Activated CD4-positive, alpha-beta memory T cell treated with anti-CD3 and anti-CD28 coated beads, Interleukin-2, amount 10 ng/mL, durations not matched to agents 7 days and 5 days (primary cell): Measurements from ENCODE around the gene NFIX. TPM values are rescaled to one million over a fixed set of nuclear protein-coding genes. Genes with fewer than 3 reads are reported as not detected.

Experiments
- CTCF ChIA-PET: fragments of 350-600 bp; sonication (Branson Sonifier 250); formaldehyde crosslinking; loops from one replicate; lab custom pipeline; 2021; ENCODE audit warnings: antibody characterized with exemption, inconsistent platforms; lab: Charles Lee
- POLR2A ChIA-PET: fragments of 350-600 bp; sonication (Branson Sonifier 250); formaldehyde crosslinking; loops from one replicate; lab custom pipeline; 2021; ENCODE audit warnings: antibody characterized with exemption; lab: Charles Lee
- DNase-seq: peaks from one replicate; pipeline ENCODE4 v3.0.0-alpha.2; 2020
- H3K27ac Mint-ChIP-seq: one replicate; pipeline ENCODE4 v1.8.0; 2021; ENCODE audit warnings: mild to moderate bottlenecking, mixed read lengths
- H3K27me3 Mint-ChIP-seq: one replicate; pipeline ENCODE4 v1.8.0; 2021; ENCODE audit warnings: mixed read lengths
- H3K36me3 Mint-ChIP-seq: one replicate; pipeline ENCODE4 v1.8.0; 2021; ENCODE audit warnings: low read depth, mixed read lengths
- H3K4me1 Mint-ChIP-seq: one replicate; pipeline ENCODE4 v1.8.0; 2021; ENCODE audit warnings: mixed read lengths
- H3K4me3 Mint-ChIP-seq: one replicate; pipeline ENCODE4 v1.8.0; 2021; ENCODE audit warnings: mild to moderate bottlenecking, mixed read lengths
- H3K9me3 Mint-ChIP-seq: one replicate; pipeline ENCODE4 v1.8.0; 2021; ENCODE audit warnings: mixed read lengths
- total RNA-seq, 2 experiments: library from RNA; stranded (reverse); gene quantifications; one replicate each; pipeline ENCODE4 v1.2.3, GENCODE V29; 2021

Gene NFIX
- total RNA-seq, 2 experiments from 2014 or later, result 0.05 TPM; not detected in 1

DNA sequence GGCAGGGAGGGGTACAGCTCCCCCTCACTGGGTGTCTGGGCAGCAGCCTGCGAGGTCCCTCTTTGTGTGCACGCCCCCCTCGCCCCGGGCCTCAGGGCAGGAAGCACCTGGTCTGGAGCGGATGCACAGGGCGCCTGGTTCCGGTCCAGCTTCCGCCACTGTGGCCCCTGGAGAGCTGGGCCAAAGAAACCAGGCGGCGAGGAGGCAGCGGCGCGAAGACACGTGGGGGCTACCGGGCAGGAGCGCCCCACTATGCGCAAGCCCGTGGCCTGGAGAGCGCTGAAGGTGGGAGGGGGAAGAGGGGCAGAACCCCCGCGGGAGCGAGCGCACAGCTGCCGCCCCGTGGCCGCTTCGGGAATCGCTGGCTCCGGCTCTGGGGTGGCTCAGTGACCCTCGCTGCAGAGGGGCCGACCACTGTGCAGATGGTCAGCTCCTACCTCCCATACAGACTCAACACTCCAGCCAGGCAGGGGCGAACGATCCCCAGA is 109.1 kb downstream of the NFIX start:
- peak; percentile 70 for DNase-seq
- H3K27me3 Mint-ChIP-seq, result no peaks in the 10 kb centered on the region
- ChIA-PET POLR2A (interaction anchor here (1.2 to 3.9 kb wide), 8 partner anchors 9 to 311 kb away, joined by 4 to 46 read pairs (median 8); partner anchors contain the start of genes IER2, NACC1, STX10 and TRMT1), CTCF (interaction anchor here (0.7 to 3.1 kb wide), 17 partner anchors 8 to 219 kb away, joined by 3 to 16 read pairs (median 5); partner anchors contain the start of genes IER2, NACC1 and STX10)
- peaks cover 45% of the 10 kb centered on the region for H3K4me1 Mint-ChIP-seq
- peak overlapping the region; percentile 90 for H3K4me3 Mint-ChIP-seq
- H3K27ac Mint-ChIP-seq, result peak overlapping the region; percentile 89
- peaks cover 13% of the 10 kb centered on the region for H3K36me3 Mint-ChIP-seq
- peaks cover 4% of the 10 kb centered on the region for H3K9me3 Mint-ChIP-seq

GRCh38 chr19:13104848-13105711 is 109.8 kb downstream of the NFIX start:
- POLR2A ChIA-PET, result interaction anchor here (0.8 to 3.9 kb wide), 9 partner anchors 8 to 312 kb away, joined by 3 to 46 read pairs (median 6); partner anchors contain the start of genes IER2, NACC1, STX10 and TRMT1
- peak overlapping the region; percentile 89 for H3K27ac Mint-ChIP-seq
- CTCF ChIA-PET, result interaction anchor here (0.8 to 3.1 kb wide), 15 partner anchors 9 to 140 kb away, joined by 3 to 16 read pairs (median 5); partner anchors contain the start of genes IER2, NACC1 and STX10

GRCh38 chr19:13109361-13110098 is 114.3 kb downstream of the NFIX start:
- DNase-seq, result no peak
- Mint-ChIP-seq H3K27ac (no peak overlapping the region), H3K27me3 (no peaks in the 10 kb centered on the region), H3K4me1 (peaks cover 10% of the 10 kb centered on the region), H3K4me3 (no peak overlapping the region), H3K36me3 (peaks cover 8% of the 10 kb centered on the region), H3K9me3 (no peaks in the 10 kb centered on the region)
- CTCF ChIA-PET, result interaction anchor here (1.5 kb wide), 1 partner anchor 132 kb away, joined by 6 read pairs; no protein-coding TSS in a partner anchor
- POLR2A ChIA-PET, result no interaction called here

More at GRCh38 chr19:13104848-13105711, 109.8 kb downstream of the NFIX start:
- peaks cover 9% of the 10 kb centered on the region for H3K36me3 Mint-ChIP-seq
- DNase-seq, result peak; percentile 57
- peak overlapping the region; percentile 90 for H3K4me3 Mint-ChIP-seq
- peaks cover 3% of the 10 kb centered on the region for H3K9me3 Mint-ChIP-seq
- no peaks in the 10 kb centered on the region for H3K27me3 Mint-ChIP-seq
- peaks cover 38% of the 10 kb centered on the region for H3K4me1 Mint-ChIP-seq

GRCh38 chr19:13110099-13110610 is 114.9 kb downstream of the NFIX start:
- CTCF ChIA-PET, result no interaction called here
- POLR2A ChIA-PET, result no interaction called here
- Mint-ChIP-seq H3K9me3 (no peaks in the 10 kb centered on the region), H3K4me3 (no peak overlapping the region), H3K27ac (no peak overlapping the region), H3K36me3 (peaks cover 6% of the 10 kb centered on the region), H3K4me1 (peaks cover 8% of the 10 kb centered on the region), H3K27me3 (no peaks in the 10 kb centered on the region)
- DNase-seq, result no peak

- Mint-ChIP-seq H3K9me3 (no peaks in the 10 kb centered on the region), H3K4me3 (no peak overlapping the region), H3K27ac (no peak overlapping the region), H3K4me1 (peaks cover 16% of the 10 kb centered on the region), H3K36me3 (peaks cover 4% of the 10 kb centered on the region), H3K27me3 (no peaks in the 10 kb centered on the region)
- CTCF ChIA-PET, result no interaction called here
- DNase-seq, result no peak
- POLR2A ChIA-PET, result interaction anchor here (1.0 to 1.2 kb wide), 2 partner anchors 8 to 40 kb away, joined by 3 to 6 read pairs; no protein-coding TSS in a partner anchor
Measured at GRCh38 chr19:13112555-13112954, 117.3 kb downstream of the NFIX start.

GRCh38 chr19:13115936-13116281 is 120.6 kb downstream of the NFIX start:
- POLR2A ChIA-PET, result interaction anchor here (0.6 to 6.6 kb wide), 7 partner anchors 10 to 182 kb away, joined by 3 to 79 read pairs (median 12); partner anchors contain the start of genes FARSA, IER2 and STX10
- CTCF ChIA-PET, result interaction anchor here (1.2 kb wide), 1 partner anchor 11 kb away, joined by 4 read pairs; no protein-coding TSS in a partner anchor
- peaks cover 33% of the 10 kb centered on the region for H3K4me1 Mint-ChIP-seq
- H3K36me3 Mint-ChIP-seq, result peaks cover 6% of the 10 kb centered on the region
- H3K27me3 Mint-ChIP-seq, result no peaks in the 10 kb centered on the region
- no peaks in the 10 kb centered on the region for H3K9me3 Mint-ChIP-seq
- H3K27ac Mint-ChIP-seq, result peak overlapping the region; percentile 94
- DNase-seq, result no peak
- peak overlapping the region; percentile 96 for H3K4me3 Mint-ChIP-seq

GRCh38 chr19:13116282-13117175 is 121.3 kb downstream of the NFIX start, which contains the start of gene TRMT1:
TSS of gene TRMT1 (minus strand) at chr19:13116740. CDS start at chr19:13116399, 341 bp downstream.
- H3K27me3 Mint-ChIP-seq, result no peaks in the 10 kb centered on the region
- peaks cover 39% of the 10 kb centered on the region for H3K4me1 Mint-ChIP-seq
- peak; percentile 93 for DNase-seq
- peak within 1 kb of the TSS; percentile 96 for H3K4me3 Mint-ChIP-seq
- H3K36me3 Mint-ChIP-seq, result peaks cover 6% of the 10 kb centered on the region
- ChIA-PET POLR2A (interaction anchor here (0.6 to 6.6 kb wide), 10 partner anchors 11 to 183 kb away, joined by 3 to 79 read pairs (median 15); partner anchors contain the start of gene FARSA), CTCF (interaction anchor here (0.8 to 2.4 kb wide), 6 partner anchors 12 to 146 kb away, joined by 3 to 12 read pairs (median 6); no protein-coding TSS in a partner anchor)
- H3K9me3 Mint-ChIP-seq, result no peaks in the 10 kb centered on the region
- peak within 1 kb of the TSS; percentile 94 for H3K27ac Mint-ChIP-seq

GRCh38 chr19:13117176-13117771 is 122.0 kb downstream of the NFIX start:
- no peaks in the 10 kb centered on the region for H3K27me3 Mint-ChIP-seq
- CTCF ChIA-PET, result interaction anchor here (0.6 to 2.4 kb wide), 10 partner anchors 13 to 794 kb away, joined by 3 to 12 read pairs (median 4); partner anchors contain the start of genes IER2 and STX10
- peak overlapping the region; percentile 96 for H3K4me3 Mint-ChIP-seq
- POLR2A ChIA-PET, result interaction anchor here (0.8 to 6.6 kb wide), 15 partner anchors 11 to 179 kb away, joined by 3 to 79 read pairs (median 9); partner anchors contain the start of genes CALR, IER2 and STX10
- H3K9me3 Mint-ChIP-seq, result no peaks in the 10 kb centered on the region
- peak overlapping the region; percentile 94 for H3K27ac Mint-ChIP-seq
- H3K36me3 Mint-ChIP-seq, result peaks cover 12% of the 10 kb centered on the region
- DNase-seq, result no peak
- peaks cover 46% of the 10 kb centered on the region for H3K4me1 Mint-ChIP-seq

DNA sequence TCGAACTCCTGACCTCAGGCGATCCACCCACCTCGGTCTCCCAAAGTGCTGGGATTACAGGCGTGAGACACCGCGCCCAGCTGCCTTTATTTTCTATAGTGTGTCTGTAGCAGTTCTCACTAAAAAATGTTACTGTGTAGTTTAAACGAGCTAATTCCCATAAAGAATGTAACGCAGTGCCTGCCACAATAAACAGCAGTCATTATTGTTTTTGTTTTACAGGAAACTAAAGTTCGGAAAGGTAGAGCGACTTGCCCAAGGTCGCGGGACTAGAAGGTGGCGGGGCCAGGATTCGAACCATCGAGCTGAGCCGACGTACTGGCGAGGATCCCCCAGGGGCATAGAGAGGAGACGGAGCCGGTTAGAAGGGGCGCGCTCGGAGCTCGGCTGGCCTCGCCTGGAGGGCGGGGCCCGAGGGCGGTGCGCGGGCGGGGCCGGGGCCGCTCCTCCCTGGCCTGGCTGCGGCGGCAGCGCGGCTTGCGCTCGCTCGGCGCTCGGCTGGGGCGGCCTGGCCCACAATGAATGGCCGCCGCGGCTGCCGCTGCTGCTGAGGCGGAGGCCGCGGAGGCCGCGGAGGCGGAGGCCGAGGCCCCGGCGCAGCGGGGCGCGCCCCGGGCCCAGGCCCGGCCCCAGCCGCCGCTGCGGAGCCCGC is 122.6 kb downstream of the NFIX start, which contains the start of gene NACC1:
TSS of gene NACC1 (plus strand) at position 493 of the 652 bp plus-strand sequence. CDS start 16,944 bp downstream, outside the sequence.
- Mint-ChIP-seq H3K4me1 (peaks cover 52% of the 10 kb centered on the region), H3K27me3 (no peaks in the 10 kb centered on the region), H3K27ac (peak within 1 kb of the TSS; percentile 94), H3K36me3 (peaks cover 9% of the 10 kb centered on the region), H3K9me3 (no peaks in the 10 kb centered on the region), H3K4me3 (peak within 1 kb of the TSS; percentile 96)
- DNase-seq, result peak; percentile 93
- POLR2A ChIA-PET, result interaction anchor here (0.8 to 6.6 kb wide), 15 partner anchors 10 to 180 kb away, joined by 3 to 79 read pairs (median 9); partner anchors contain the start of genes CALR, IER2 and STX10
- CTCF ChIA-PET, result interaction anchor here (0.6 to 2.4 kb wide), 10 partner anchors 13 to 793 kb away, joined by 3 to 12 read pairs (median 4); partner anchors contain the start of genes IER2 and STX10
